NCI-H1417 treated with DMSO at 0.1 percent for 48 hours (cell line): Measurements from ENCODE around the gene CCDC144A.
"Not testable (repeated sequence)": the region's sequence is repeated elsewhere in the genome, so short reads cannot be mapped to it uniquely, and the experiment has no call there.

Source experiments
- DNase-seq: peaks from one replicate; lab custom pipeline; 2025; lab: John Stamatoyannopoulos, UW

The CCDC144A gene

DNA sequence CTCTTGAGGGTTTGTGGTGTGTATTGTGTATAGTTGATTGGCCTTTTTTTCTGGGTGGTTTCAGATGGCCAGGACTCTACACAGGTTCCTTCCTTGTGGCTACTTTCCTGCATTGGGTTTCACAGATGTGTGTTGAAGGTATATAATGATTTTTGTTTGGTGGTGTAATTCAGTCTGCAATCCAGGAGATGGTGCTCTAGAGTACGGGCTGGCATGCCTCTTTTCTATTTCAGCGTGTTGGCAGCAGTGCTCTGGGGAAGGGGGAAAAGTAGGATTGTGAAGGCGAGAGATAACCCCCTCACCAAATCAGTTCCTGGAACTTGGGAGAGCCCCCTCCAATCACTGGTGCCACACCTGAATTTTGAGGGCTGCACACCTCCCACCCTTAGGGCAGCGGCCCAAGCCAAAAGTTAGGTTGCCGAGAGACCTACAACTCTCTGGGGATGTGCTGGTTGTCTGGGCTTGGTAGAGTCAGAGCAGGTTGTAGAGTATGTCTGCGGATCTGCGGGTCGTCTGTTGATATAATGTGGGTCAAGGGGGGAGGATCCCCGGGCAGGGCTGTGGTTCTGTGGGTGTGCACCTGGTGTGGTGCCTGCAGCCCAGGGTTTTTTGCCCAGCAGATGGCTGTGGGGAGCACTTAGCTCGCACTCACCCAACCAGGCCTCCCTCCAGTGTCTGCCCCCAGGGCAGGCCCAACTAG, 61.3 kb downstream of the CCDC144A start:
- DNase-seq: not testable (repeated sequence)

DNA sequence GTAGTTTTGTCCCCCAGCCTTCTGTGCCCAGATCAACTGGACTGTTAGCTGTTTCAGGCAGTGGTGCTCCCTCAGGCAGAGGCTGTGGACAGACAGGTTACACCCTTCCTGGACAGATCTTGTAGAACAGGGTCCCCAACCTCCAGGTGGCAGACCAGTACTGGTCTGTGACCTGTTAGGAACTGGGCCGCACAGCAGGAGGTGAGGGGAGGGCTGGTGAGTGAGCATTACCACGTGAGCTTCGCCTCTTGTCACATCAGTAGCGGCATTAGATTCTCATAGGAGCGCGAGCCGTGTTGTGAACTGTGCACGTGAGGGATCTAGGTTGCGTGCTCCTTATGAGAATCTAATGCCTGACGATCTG, 61.9 kb downstream of the CCDC144A start:
- not testable (repeated sequence) for DNase-seq

DNA sequence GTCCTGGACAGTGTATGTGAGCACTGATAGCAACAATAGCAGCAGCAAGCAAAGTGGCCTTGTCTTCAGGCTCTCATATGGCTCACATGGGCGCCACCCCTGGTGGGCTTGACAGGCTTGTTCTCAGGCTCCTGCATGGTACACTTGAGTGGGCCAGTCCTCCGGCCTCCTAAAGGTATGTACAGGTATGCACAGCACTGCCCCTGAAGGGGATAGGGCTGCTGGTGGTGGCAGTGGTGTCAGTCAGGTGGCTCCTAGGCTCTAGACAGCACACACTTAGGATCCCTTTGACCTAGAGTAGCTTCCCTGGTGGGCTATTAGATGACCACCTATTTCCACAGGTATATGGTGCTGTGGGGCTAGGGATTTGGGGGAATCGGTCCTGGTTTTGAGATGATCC, 67.5 kb downstream of the CCDC144A start:
- DNase-seq: not testable (repeated sequence)

DNA sequence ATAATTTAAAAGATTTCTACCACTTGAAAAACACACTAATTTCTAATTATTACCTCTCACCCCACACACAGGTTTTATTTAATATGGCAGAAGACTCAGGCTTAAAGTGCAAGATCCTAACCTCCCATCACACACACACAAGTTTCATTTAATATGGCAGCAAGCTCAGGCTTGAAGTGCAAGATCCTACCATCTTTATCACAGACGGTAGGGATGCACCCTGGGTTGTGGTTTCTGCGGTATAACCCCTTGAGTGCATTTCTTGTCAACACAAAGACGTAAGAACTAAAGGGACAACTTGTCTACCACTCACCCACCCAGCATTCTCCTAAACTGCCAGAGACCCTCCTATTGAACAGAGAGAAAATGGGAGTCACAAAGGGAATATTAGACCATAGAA, 68.1 kb downstream of the CCDC144A start:
- not testable (repeated sequence) for DNase-seq

DNA sequence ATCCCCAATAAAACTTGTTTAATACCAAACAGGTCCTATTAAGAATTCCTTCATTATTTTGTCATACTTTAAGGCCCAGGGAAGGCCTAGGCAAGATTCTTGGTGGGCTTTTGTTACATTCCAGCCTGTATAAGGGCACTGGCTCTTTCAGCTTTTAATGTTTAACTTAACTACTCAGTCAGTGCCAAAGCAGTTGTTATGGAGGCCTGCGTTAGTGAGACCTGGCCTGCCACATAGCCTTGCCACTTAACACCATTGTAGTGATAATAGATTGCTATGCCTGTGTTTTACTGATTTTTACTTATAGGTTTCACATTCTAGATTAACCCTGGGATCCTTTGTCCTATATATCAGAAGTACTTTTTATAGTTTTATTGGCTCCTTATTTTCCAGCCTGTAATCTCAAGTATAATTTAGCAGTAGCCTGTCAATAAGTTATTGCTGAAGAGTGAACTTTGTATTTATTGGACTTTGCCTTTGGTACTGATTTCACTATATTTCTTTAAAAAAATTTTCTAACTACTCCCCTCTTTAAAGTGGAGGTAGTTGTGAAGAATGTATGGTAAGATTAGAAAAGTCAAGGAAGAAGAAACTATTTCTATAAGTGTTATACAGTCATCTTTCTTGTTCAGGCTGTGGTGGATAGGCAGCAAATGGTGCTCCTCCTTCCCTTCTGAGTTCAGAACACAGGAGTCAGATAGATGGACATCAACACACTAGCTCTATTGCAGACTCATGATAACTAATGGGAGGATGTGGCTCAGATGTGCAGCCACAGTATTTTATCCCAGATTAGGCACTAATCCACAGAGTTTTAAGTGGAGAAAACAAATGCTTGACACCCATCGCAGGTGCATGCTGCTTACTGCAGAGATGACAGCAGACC, 78.5 kb downstream of the CCDC144A start:
- DNase-seq: not testable (repeated sequence)

DNA sequence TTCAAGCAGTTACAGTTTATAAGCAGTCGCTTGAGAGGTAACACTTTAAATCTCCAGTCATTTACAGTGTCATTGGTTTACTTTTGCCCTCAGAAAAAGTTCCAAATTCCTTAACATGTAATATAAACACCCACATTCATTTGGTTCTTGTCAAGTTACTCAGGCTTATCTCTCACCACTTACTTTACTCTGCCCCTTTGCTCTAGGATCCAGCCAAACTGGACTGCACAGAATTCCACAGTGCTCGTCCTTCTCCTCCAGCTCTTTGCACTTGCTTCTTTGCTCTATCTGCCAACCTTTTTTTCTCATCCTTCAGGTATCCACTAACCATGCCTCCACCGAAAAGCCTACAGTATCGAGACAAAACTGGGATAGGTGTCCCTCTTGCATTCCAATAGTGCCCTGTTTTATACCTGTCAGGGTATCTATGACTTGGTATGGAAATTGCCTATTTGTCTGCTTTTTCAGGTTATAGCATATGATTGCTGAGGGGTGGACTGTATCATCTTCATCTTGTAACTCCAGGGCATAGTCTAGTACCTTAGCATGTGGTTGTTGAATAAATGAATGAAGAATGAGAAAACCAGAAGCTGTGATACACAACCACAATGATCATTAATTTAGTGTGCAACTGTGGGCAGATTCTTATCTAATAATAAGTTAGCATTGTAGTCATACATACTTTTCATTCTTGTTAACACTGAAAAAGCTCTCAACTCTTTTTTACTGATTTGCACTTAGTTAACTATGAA, 82.5 kb downstream of the CCDC144A start:
- not testable (repeated sequence) for DNase-seq

DNA sequence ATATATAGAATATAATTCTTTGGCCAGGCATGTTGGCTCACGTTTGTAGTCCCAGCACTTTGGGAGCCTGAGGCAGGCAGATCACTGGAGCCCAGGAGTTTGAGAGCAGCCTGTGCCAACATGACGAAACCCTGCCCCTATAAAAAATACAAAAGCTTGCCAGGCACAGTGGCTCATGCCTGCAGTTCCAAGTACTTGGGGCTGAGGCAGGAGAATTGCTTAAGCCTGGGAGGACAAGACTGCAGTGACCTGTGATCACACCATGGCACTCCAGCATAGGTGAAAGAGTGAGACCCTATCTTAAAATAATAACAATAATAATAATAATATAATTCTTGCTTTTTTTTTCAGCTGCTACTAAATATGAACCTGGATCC, 83.1 kb downstream of the CCDC144A start:
- DNase-seq: not testable (repeated sequence)

DNA sequence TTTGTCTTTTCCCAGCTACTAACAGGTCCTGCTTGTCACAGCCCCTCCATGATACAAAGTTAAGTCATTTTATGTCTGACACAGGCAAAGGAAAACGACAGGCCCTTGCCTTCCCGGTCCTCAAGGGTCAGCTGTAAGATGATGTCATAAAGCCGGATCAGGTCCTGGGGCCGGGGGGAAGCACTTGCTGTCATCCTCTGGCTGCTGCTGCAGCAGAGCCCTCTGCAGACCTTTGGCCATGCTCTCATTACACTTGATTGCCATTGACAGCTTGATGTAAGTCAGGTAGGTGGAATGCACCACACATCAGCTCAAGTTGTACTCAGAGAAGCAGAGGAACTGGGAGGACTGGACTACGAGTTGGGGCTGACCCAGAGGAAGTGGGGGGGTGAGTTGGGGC, 97.8 kb downstream of the CCDC144A start:
- DNase-seq: not testable (repeated sequence)

DNA sequence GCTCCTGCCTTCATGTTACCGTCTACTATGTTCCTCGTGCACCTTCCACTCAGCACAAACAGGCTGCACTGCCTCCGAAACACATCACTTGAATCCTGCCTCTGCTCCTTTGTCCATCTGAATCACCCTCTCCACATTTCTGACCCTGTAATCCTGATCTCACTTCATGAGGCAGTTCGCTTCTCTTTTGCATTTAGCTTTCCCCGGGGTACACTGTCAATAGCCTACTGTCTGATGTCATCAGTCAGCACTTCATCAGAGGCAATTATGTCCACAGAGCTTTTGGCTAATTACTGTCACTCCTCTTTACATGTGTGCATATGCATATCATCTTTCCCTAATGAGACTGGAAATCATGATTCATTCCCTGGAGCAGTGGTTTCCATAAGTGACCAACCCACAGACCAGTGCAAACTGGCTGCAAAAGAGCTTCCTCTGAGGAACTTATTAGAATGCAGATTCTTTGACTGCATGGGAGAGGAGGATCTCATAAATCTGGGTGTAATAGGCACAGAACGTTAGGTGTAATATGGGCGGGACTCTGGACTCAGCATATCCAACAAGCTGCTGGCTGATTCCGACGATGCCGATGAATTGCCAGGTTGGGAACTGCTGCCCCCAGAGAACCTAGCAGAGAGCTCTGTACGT, 99.0 kb downstream of the CCDC144A start:
- DNase-seq: not testable (repeated sequence)

DNA sequence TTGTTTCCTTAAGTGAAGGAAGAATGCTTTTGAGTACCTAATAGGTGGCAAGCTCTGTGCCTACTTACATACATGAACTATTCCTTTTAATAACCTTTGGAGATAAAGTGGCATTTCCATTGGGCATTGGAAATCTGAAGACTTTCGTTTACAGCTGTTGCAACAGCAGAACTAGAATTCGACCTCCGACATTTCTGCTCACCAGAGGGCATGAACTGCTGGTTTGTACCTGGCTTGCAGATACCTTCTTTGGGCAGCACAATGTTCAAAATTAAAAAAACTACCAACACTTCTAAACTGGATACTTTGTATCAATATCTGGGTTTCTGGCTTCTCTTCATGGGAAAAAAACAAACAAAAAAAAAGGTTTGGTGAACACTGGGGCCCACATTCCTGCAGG, 99.6 kb downstream of the CCDC144A start:
- DNase-seq: not testable (repeated sequence)

DNA sequence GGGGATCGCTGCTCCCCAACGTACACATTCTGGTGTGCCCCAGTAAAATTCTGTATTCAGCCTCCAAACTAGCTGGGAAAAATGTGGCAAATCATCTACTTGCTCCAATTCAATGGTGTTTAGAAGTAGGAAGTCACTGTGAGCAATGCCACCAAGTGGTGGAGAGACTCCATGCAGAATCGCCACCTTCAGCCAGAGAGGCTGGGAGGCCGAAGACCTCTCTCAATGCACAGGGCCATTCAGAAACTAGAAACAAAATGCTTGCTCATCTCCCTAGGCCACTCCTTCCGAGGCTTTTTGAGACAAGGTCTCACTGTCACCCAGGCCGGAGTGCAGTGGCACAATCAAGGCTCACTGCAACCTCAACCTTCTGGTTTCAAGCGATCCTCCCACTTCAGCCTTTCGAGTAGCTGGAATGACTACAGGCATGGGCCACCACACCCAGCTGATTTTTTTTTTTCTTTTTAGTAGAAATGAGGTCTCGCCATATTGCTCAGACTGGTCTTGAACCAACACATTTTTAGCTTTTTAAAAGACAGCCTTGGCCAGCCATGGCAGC, 100.4 kb downstream of the CCDC144A start:
- not testable (repeated sequence) for DNase-seq

DNA sequence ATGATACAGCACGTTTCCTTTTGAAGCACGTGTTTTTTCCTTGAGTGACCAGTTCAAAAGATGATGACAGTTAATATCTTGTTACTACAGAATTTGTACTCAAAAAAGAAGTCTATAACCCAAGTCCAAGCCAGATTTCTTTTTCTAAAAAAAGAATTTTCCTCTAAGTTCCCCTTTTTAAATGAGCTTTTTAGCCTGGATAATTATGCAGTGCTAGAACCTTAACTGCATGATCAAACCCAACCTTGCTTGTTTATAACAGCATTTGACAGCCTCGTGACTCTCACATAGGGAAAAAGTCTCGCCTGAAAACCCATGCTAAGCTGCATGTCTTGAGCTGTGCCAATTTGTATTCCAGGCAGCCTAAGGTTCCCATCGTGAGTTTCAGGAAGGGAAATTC, 104.2 kb downstream of the CCDC144A start:
- not testable (repeated sequence) for DNase-seq

DNA sequence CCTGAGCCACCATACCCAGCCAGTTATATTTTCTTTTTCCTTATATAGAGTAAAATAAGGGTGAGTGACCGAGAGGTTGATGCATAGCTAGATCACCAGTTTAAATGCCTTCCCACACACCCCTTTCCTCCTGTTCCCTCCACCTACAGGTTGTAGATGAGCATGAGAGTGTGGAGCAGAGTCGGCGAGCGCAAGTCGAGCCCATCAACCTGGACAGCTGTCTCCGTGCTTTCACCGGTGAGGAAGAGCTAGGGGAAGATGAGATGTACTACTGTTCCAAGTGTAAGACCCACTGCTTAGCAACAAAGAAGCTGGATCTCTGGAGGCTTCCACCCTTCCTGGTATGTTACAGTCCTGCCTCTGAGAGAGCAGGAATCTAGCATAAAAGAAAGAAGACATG, 105.9 kb downstream of the CCDC144A start:
- not testable (repeated sequence) for DNase-seq

DNA sequence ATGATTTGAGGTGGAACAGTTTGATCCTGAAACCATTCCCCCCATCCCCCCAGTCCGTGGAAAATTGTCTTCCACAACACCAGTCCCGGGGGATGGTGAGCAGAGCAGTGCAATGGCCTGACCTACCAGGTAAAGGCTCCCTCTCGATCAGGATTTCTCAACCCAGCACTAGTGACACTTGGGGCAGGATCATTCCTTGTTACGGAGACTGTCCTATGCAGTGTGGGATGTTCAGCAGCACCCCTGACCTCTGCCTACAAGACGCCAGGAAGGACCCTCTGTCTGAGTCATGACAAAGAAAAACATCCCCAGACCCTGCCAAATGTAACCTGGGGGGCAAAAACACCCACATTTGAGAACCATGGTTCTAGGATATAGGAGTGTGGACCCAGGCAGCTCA, 114.8 kb downstream of the CCDC144A start:
- not testable (repeated sequence) for DNase-seq

DNA sequence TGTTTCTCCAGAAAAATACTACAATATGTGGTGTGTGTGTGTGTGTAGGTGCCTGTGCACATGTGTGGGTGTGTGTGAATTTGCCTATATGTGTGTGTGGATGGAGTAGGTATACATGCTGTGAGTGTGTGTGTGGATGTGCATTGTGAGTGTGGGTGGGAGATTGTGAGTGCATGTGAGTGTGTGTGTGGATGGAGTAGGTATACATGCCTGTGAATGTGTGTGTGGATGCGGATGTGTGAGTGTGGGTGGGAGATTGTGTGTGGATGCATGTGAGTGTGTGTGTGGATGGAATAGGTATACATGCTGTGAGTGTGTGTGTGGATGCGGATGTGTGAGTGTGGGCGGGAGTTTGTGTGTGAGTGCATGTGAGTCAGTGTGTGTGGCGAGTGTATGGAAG, 116.6 kb downstream of the CCDC144A start:
- not testable (repeated sequence) for DNase-seq

DNA sequence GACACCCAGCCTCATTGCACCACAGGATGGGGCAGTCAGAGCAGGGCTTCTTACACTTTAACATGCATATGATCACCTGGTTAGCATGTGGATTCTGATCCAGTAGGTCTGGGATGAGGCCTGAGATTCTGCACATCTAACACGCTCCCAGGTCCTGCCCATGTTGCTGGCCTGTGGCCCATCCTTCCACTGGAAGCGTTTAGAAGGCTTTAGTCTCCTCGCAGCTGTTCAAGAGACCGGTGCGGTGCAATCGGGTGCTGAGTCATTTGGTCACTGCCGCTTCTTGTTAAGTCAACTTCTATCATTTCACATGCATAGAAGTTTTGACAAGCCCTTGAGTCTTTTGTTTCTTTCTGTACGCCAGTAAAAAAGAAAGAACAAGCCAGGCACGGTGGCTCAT, 117.6 kb downstream of the CCDC144A start:
- not testable (repeated sequence) for DNase-seq

DNA sequence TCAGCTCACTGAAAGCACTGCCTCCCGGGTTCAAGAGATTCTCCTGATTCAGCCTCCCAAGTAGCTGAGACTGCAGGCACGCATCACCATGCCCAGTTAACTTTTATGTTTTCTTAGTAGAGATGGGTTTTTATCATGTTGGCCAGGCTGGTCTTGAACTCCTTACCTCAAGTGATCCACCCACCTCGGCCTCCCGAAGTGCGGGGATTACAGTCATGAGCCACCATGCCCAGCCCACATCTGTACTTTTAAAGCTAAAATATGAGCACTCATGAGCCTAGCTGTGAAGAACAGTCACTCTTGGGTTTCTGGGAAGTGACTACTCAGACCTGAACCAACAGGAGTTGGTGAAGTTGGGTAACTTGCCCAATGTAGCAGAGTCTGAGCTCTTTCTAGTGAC, 120.2 kb downstream of the CCDC144A start:
- not testable (repeated sequence) for DNase-seq

DNA sequence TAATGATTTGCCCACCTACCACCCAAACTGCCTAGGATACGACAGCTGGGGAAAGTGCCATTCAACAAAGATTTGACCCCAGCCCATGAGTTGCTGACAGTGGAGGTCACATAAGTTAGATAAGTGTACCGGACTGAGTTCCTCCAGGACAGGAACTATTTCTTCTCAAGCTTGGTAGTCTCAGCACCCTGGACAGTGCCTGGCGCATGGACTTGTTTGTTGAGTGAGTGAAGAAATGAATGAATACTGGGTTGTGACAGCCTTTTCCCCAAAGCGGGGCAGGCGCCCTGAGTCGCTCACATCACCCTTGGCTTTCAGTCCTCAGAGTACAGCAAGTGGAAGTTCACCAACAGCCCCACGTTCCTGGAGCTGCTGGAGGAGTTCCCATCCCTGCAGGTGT, 122.1 kb downstream of the CCDC144A start:
- not testable (repeated sequence) for DNase-seq

DNA sequence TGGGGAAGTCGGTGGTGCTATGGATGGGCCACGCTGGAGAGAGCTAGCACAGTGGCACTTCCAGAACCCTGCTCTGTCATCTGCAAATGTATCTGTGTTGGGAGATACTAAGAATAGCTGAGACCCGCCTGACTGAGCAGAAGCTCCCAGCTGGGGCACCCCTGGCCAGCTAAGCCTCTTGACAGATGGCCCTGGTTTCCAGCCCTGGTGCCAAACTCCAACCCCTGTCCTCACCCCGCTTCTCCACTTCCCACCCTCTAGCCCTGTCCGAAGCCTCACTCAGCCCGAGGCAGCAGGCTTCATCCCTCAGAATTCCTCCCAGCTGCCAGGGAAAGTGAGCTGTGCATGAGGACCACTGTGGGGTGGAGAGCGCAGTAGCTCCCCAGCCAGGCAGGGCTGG, 124.4 kb downstream of the CCDC144A start:
- no peak for DNase-seq

DNA sequence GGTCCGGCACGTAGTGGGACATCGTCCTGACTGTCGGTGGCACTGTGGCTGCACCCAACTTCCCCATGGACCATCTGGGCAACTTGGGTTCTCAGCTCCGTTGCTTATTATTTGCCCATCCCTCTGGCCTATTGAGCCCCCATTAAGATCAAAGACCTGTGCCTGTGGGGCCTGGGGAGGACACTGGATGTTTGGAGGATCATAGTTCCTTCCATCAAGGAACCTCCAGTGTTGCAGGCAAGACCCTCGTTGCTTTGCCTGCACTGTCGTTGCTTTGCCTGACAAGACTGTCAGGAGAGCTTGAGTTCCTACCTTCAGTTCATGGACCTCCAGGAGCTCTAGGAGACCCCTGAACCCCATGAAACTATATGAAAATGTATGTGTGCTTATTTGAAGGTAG, 127.2 kb downstream of the CCDC144A start:
- DNase-seq: no peak

DNA sequence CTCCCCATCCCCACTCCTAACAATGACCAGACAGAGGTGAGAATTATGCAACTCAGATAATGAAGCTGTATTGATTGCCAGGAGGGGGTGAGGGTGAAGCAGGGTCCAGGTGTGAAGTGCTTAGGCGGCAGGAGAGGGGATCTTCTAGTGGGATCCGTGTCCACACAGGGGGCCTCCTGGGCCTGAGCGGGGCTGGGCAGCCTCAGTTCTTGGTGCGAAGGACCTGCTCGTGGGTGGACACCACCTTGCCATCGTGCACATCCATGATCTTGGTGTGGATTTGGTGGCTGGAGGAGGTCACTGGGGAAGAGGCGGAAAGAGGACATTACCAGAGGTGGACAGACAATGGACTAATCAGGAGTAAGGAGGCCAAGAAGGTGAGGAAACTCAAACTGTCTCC, 127.9 kb downstream of the CCDC144A start:
- DNase-seq: not testable (repeated sequence)

DNA sequence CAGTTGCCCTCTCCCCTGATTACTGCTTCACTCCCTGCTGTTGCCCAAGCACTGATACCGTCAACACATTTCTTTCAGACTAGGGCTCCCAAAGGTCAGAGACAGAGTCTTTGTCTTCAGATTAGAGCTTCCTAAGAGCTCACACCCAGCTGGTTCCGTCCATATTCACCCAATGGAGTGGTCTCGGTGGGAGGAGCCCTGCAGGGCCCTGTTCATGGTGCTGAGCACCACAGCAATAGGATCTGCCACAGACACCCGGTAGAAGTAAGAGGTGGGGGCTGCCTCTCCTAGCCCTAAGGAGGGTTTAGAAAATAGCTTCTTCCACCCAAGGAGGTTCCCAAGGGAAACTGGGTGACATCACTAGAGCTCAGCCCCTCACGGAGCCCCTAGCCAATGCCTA, 128.3 kb downstream of the CCDC144A start:
- no peak for DNase-seq
